ENCODE data around the gene PARD3. TPM values are rescaled to one million over a fixed set of nuclear protein-coding genes. Genes with fewer than 3 reads are reported as not detected.
"Not testable (repeated sequence)": the region's sequence is repeated elsewhere in the genome, so short reads cannot be mapped to it uniquely, and the experiment has no call there.

Gene PARD3
- total RNA-seq, 6 experiments from 2014 or later, result 19.1 to 27.8 (median 22.0) TPM

DNA sequence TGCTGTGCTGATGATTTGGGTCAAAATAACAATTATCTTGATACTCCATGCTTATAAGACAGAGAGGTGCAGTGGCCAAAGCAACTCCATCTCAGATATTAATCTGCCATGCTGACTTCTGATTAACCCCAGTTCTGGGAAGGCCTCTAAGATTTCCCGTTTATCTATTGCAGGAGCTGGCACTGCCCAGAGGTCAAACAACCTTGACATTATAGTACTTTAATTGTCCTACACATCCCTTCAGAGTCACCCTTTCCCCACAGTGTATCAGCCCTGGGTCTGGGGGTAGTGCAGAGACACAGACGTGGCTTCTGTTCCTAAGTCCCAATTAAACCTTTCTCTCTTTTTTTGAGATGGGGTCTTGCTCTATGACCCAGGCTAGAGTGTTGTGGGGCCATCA is 63.8 kb downstream of the PARD3 start:
- DNase-seq, result no peak
- intact Hi-C loops (cut with DNase I), result no loop called here
- no peaks in the 10 kb centered on the region for H3K36me3 ChIP-seq
- H3K27me3 ChIP-seq, result no peaks in the 10 kb centered on the region
- H3K4me1 ChIP-seq, result peaks cover 0 to 42% (median 11%) of the 10 kb centered on the region in 4 donors
- no peak overlapping the region for H3K27ac ChIP-seq
- ATAC-seq, result peak in 2 of 4 donors; percentile 16 to 29
- no peak overlapping the region for H3K4me3 ChIP-seq
- no peaks in the 10 kb centered on the region for H3K9me3 ChIP-seq
- 42% methylated on average over 2 of the region's 2 CpGs for WGBS (ENCODE audit: insufficient coverage, low coverage, low lambda C conversion rate, missing lambda C conversion rate)
- TF ChIP-seq CTCF (IDR thresholded peaks at IDR 0.05) (no peak), POLR2A (IDR thresholded peaks at IDR 0.05) (no peak)

GRCh38 chr10:34750795-34751194 is 64.3 kb downstream of the PARD3 start:
- H3K4me3 ChIP-seq; H3K27me3 ChIP-seq; H3K27ac ChIP-seq; intact Hi-C loops (cut with DNase I); H3K36me3 ChIP-seq; H3K9me3 ChIP-seq; ATAC-seq; DNase-seq: not testable (repeated sequence)
- peaks cover 0 to 42% (median 11%) of the 10 kb centered on the region in 4 donors for H3K4me1 ChIP-seq
- WGBS (ENCODE audit: insufficient coverage, low coverage, low lambda C conversion rate, missing lambda C conversion rate), result 85% methylated on average over 5 of the region's 7 CpGs

DNA sequence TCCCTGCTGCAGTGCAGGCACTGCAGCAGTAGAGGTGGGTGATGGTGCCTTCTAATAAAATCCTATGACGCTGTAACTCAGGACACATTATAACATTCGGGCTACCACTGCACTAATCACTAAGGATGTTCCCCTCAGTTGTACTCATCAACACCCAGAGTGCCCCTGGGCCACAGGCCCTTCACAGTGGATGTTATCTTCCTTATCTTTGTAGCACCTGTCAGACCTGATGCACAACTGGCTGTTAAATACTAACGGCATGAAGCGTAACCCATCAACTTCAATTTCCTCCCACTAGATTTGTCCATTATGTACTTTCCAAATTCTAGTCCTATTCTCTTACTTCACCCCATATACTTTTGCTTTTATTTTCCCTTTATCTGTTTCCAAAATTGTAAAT is 66.3 kb downstream of the PARD3 start:
- no peaks in the 10 kb centered on the region for H3K27me3 ChIP-seq
- no peaks in the 10 kb centered on the region for H3K36me3 ChIP-seq
- peaks cover 0 to 30% (median 11%) of the 10 kb centered on the region in 4 donors for H3K4me1 ChIP-seq
- no peak overlapping the region for H3K27ac ChIP-seq
- no peak for ATAC-seq
- 50% methylated on average over 2 of the region's 4 CpGs for WGBS (ENCODE audit: insufficient coverage, low coverage, low lambda C conversion rate, missing lambda C conversion rate)
- intact Hi-C loops (cut with DNase I), result no loop called here
- H3K9me3 ChIP-seq, result no peaks in the 10 kb centered on the region
- no peak overlapping the region for H3K4me3 ChIP-seq
- TF ChIP-seq POLR2A (IDR thresholded peaks at IDR 0.05) (no peak), CTCF (IDR thresholded peaks at IDR 0.05) (no peak)
- no peak for DNase-seq

DNA sequence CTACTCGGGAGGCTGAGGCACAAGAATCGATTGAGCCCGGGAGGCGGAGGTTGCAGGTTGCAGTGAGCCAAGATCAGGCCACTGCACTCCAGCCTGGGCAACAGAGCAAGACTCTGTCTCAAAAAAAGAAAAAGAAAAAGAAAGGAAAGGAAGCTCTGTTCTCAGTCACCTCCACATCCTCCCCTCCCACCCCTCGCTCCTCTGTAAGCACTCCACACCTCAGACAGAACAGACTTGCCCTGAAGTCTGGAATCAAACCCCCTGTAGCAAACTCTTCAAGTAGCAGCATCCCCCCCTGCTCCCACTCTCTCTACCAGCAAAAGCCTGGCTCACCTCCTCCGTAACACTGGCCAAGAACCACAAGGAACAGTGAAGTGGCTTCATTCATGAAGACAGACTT is 66.7 kb downstream of the PARD3 start:
- ATAC-seq (no peak), DNase-seq (no peak)
- Histone ChIP-seq H3K36me3 (no peaks in the 10 kb centered on the region), H3K9me3 (no peaks in the 10 kb centered on the region), H3K27me3 (no peaks in the 10 kb centered on the region), H3K4me1 (peaks cover 0 to 26% (median 9%) of the 10 kb centered on the region in 4 donors), H3K27ac (no peak overlapping the region), H3K4me3 (no peak overlapping the region)
- TF ChIP-seq CTCF (IDR thresholded peaks at IDR 0.05) (no peak), POLR2A (IDR thresholded peaks at IDR 0.05) (no peak)
- 89% methylated on average over 3 of the region's 6 CpGs for WGBS (ENCODE audit: insufficient coverage, low coverage, low lambda C conversion rate, missing lambda C conversion rate)
- intact Hi-C loops (cut with DNase I), result no loop called here

GRCh38 chr10:34746094-34746493 is 69.0 kb downstream of the PARD3 start:
- TF ChIP-seq CTCF (IDR thresholded peaks at IDR 0.05) (peak in 3 of 4 donors; percentile 9 to 21 (median 13)), POLR2A (IDR thresholded peaks at IDR 0.05) (no peak)
- DNase-seq (peak; percentile 51 to 70 (median 63)), ATAC-seq (peak; percentile 90 to 96 (median 94))
- H3K9me3 ChIP-seq, result no peaks in the 10 kb centered on the region
- WGBS (ENCODE audit: insufficient coverage, low coverage, low lambda C conversion rate, missing lambda C conversion rate), result 37% methylated on average over 4 of the region's 4 CpGs
- intact Hi-C loops (cut with DNase I), result no loop called here
- H3K4me3 ChIP-seq, result no peak overlapping the region
- peak overlapping the region in 1 of 3 donors; percentile 33 for H3K27ac ChIP-seq
- H3K4me1 ChIP-seq, result peaks cover 0 to 11% (median 5%) of the 10 kb centered on the region in 4 donors
- no peaks in the 10 kb centered on the region for H3K36me3 ChIP-seq
- no peaks in the 10 kb centered on the region for H3K27me3 ChIP-seq
